Measurements from ENCODE around the gene CHN2.
"Not testable (repeated sequence)": the region's sequence is repeated elsewhere in the genome, so short reads cannot be mapped to it uniquely, and the experiment has no call there.

- TF ChIP-seq CTCF, POLR2AphosphoS5 (IDR thresholded peaks at IDR 0.05): not testable (repeated sequence)
Observed at GRCh38 chr7:29212736-29213135, 18.2 kb downstream of the CHN2 start.

Data from transverse colon (tissue), 4 donors.